Panc1 (cell line): ENCODE data around the gene RADX. TPM values are rescaled to one million over a fixed set of nuclear protein-coding genes. Genes with fewer than 3 reads are reported as not detected.

Experiments
- ATAC-seq: fragments of 200-7000 bp; cut with Tn5 transposase; 2 replicates; pipeline ENCODE4 v1.9.1; 2020; ENCODE audit warnings: mild to moderate bottlenecking, moderate library complexity
- BruUV-seq: library from RNA; stranded (reverse); fragments of 400-500 nt; replicated peaks from 2 replicates; lab custom pipeline; 2021; lab: Mats Ljungman, UMichigan
- CTCF ChIA-PET: fragments of 300-600 bp; sonication (Branson Sonifier 250); formaldehyde crosslinking; loops from one replicate; lab custom pipeline; 2022; ENCODE audit warnings: antibody characterized with exemption; lab: Charles Lee
- POLR2A ChIA-PET: fragments of 300-600 bp; sonication (Branson Sonifier 250); formaldehyde crosslinking; loops from one replicate; lab custom pipeline; 2022; ENCODE audit warnings: antibody characterized with exemption; lab: Charles Lee
- DNase-seq: peaks from one replicate; pipeline ENCODE4 v3.0.0-alpha.2; 2010; ENCODE audit warnings: low read depth, low spot score
- H3K27ac ChIP-seq: 2 replicates; pipeline ENCODE4 v1.5.1; 2011; ENCODE audit warnings: mild to moderate bottlenecking, low read length, inconsistent platforms
- H3K27me3 ChIP-seq: fragments of 200-500 bp; sonication (Bioruptor generic); 2 replicates; pipeline ENCODE4 v1.6.0; 2014; ENCODE audit warnings: low read length, inconsistent platforms; ENCODE audit not compliant: control insufficient read depth, insufficient read depth
- H3K36me3 ChIP-seq: fragments of 200-500 bp; sonication (Bioruptor generic); 2 replicates; pipeline ENCODE4 v1.5.1; 2014; ENCODE audit warnings: inconsistent platforms, mild to moderate bottlenecking, low read length, moderate library complexity; ENCODE audit not compliant: control insufficient read depth, insufficient read depth
- H3K4me1 ChIP-seq: 2 replicates; pipeline ENCODE4 v1.5.1; 2011; ENCODE audit warnings: inconsistent platforms, mild to moderate bottlenecking, low read length, moderate library complexity; ENCODE audit not compliant: control insufficient read depth, insufficient read depth
- H3K4me3 ChIP-seq, 2 experiments: 2 replicates each; pipeline ENCODE4 v1.5.1; 2011 to 2012; ENCODE audit warnings: low read depth in 2 of 2, low read length in 2 of 2, mild to moderate bottlenecking in 2 of 2, inconsistent platforms in 1 of 2, moderate library complexity in 1 of 2
- H3K9me3 ChIP-seq: fragments of 200-500 bp; sonication (Bioruptor generic); 2 replicates; pipeline ENCODE4 v1.5.1; 2014; ENCODE audit warnings: low read depth, mild to moderate bottlenecking, inconsistent platforms, low read length, moderate library complexity; ENCODE audit not compliant: control insufficient read depth, insufficient read depth
- CTCF ChIP-seq: fragments of 450-650 bp; IDR thresholded peaks from 2 replicates; pipeline ENCODE4 v1.5.1; 2017; ENCODE audit warnings: mild to moderate bottlenecking
- POLR2AphosphoS5 ChIP-seq: IDR thresholded peaks from 2 replicates; pipeline ENCODE4 v1.6.1; 2012; ENCODE audit warnings: mild to moderate bottlenecking, low read depth, low read length, moderate library complexity
- SIN3A ChIP-seq: IDR thresholded peaks from 2 replicates; pipeline ENCODE4 v1.6.1; 2012; ENCODE audit warnings: low read depth, mild to moderate bottlenecking, low read length, moderate library complexity, borderline replicate concordance; ENCODE audit not compliant: insufficient read depth
- TCF7L2 ChIP-seq: IDR thresholded peaks from 2 replicates; pipeline ENCODE4 v1.6.1; 2011; ENCODE audit warnings: mild to moderate bottlenecking, low read depth, low read length, inconsistent platforms
- in situ Hi-C: cut with HindIII; loops from 2 replicates; pipeline ENCODE4 v1.10.0; 2016; ENCODE audit warnings: low sequenced_read_pairs, low pct_unique_long_range_greater_than_20kb
- intact Hi-C: fragments of 100-400 bp; cut with micrococcal nuclease; formaldehyde crosslinking; loops from one replicate; pipeline ENCODE4 v1.10.0; 2022; ENCODE audit not compliant: unreplicated experiment
- total RNA-seq: library from RNA; stranded (reverse); gene quantifications from one replicate; pipeline ENCODE4 v1.2.1, GENCODE V29; 2021; ENCODE audit not compliant: unreplicated experiment
- TF ChIP-seq, protein P1 (sequence below), 2 experiments: IDR thresholded peaks; 2 replicates each; pipeline ENCODE4 v1.6.1; 2011 to 2012; ENCODE audit warnings: low read depth in 2 of 2, control low read depth in 1 of 2, low read length in 1 of 2, mild to moderate bottlenecking in 1 of 2, moderate library complexity in 1 of 2; ENCODE audit not compliant: insufficient read depth in 1 of 2

The RADX gene
- total RNA-seq, 1 experiment from 2014 or later, result 5.2 TPM

- intact Hi-C loops, result no loop called here
- POLR2A ChIA-PET, result no interaction called here
Measured at GRCh38 chrX:106725931-106726330, 114.2 kb downstream of the RADX start.

GRCh38 chrX:106726485-106727437 is 115.0 kb downstream of the RADX start, which contains the start of gene RNF128:
TSS of gene RNF128 (plus strand) at chrX:106726701. CDS start at chrX:106726914, 213 bp downstream.
- no peaks in the 10 kb centered on the region for H3K36me3 ChIP-seq
- peak within 1 kb of the TSS; percentile 64 for H3K4me3 ChIP-seq
- BruUV-seq, result no TSS peak
- peak; percentile 91 for ATAC-seq
- intact Hi-C loops, result no loop called here
- TF ChIP-seq POLR2AphosphoS5 (peak; percentile 32; the same call in 1 of the 2 replicates), SIN3A (no peak), CTCF (no peak), TCF7L2 (no peak)
- TF ChIP-seq, protein P1, sequence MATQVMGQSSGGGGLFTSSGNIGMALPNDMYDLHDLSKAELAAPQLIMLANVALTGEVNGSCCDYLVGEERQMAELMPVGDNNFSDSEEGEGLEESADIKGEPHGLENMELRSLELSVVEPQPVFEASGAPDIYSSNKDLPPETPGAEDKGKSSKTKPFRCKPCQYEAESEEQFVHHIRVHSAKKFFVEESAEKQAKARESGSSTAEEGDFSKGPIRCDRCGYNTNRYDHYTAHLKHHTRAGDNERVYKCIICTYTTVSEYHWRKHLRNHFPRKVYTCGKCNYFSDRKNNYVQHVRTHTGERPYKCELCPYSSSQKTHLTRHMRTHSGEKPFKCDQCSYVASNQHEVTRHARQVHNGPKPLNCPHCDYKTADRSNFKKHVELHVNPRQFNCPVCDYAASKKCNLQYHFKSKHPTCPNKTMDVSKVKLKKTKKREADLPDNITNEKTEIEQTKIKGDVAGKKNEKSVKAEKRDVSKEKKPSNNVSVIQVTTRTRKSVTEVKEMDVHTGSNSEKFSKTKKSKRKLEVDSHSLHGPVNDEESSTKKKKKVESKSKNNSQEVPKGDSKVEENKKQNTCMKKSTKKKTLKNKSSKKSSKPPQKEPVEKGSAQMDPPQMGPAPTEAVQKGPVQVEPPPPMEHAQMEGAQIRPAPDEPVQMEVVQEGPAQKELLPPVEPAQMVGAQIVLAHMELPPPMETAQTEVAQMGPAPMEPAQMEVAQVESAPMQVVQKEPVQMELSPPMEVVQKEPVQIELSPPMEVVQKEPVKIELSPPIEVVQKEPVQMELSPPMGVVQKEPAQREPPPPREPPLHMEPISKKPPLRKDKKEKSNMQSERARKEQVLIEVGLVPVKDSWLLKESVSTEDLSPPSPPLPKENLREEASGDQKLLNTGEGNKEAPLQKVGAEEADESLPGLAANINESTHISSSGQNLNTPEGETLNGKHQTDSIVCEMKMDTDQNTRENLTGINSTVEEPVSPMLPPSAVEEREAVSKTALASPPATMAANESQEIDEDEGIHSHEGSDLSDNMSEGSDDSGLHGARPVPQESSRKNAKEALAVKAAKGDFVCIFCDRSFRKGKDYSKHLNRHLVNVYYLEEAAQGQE (IDR thresholded peaks at IDR 0.05; ENCODE audit: insufficient read depth in 1 of 2, low read depth in 2 of 2, low read length in 1 of 2), result no peak
- in situ Hi-C loops, result no loop called here
- peaks cover 4% of the 10 kb centered on the region; the same call in 1 of the 2 replicates for H3K27me3 ChIP-seq
- ChIA-PET POLR2A (interaction anchor here (0.6 kb wide), 1 partner anchor 111 kb away, joined by 5 read pairs; no protein-coding TSS in a partner anchor), CTCF (interaction anchor here (0.7 kb wide), 1 partner anchor 1370 kb away, joined by 4 read pairs; no protein-coding TSS in a partner anchor)
- no peak for DNase-seq
- peak within 1 kb of the TSS; percentile 64 for H3K27ac ChIP-seq
- H3K9me3 ChIP-seq, result no peaks in the 10 kb centered on the region
- H3K4me1 ChIP-seq, result no peaks in the 10 kb centered on the region

More at GRCh38 chrX:106725931-106726330, 114.2 kb downstream of the RADX start:
- no peaks in the 10 kb centered on the region for H3K9me3 ChIP-seq
- CTCF ChIA-PET, result interaction anchor here (0.7 kb wide), 1 partner anchor 1371 kb away, joined by 4 read pairs; no protein-coding TSS in a partner anchor
- no peaks in the 10 kb centered on the region for H3K4me1 ChIP-seq
- H3K36me3 ChIP-seq, result no peaks in the 10 kb centered on the region
- in situ Hi-C loops, result no loop called here
- peaks cover 4% of the 10 kb centered on the region; the same call in 1 of the 2 replicates for H3K27me3 ChIP-seq
- TF ChIP-seq, protein P1 (IDR thresholded peaks at IDR 0.05; ENCODE audit: insufficient read depth in 1 of 2, low read depth in 2 of 2, low read length in 1 of 2), result no peak
- no peak for TF ChIP-seq SIN3A
- TF ChIP-seq CTCF, result no peak
- TF ChIP-seq TCF7L2, result no peak
- no peak for TF ChIP-seq POLR2AphosphoS5
- peak overlapping the region; percentile 64 for H3K4me3 ChIP-seq
- ATAC-seq, result no peak
- no peak for DNase-seq
- BruUV-seq, result no TSS peak
- peak overlapping the region; percentile 18; the same call in 1 of the 2 replicates for H3K27ac ChIP-seq
